Calu3 (cell line): ENCODE measurements around the gene DIP2A. TPM values are rescaled to one million over a fixed set of nuclear protein-coding genes. Genes with fewer than 3 reads are reported as not detected.

Experiments used
- BruUV-seq: library from RNA; stranded (reverse); fragments of 400-500 nt; replicated peaks from 2 replicates; lab custom pipeline; 2021; lab: Mats Ljungman, UMichigan
- CTCF ChIA-PET: fragments of 300-600 bp; sonication (Branson Sonifier 250); formaldehyde crosslinking; loops from one replicate; lab custom pipeline; 2022; ENCODE audit warnings: antibody characterized with exemption; lab: Charles Lee
- DNase-seq: peaks from one replicate; pipeline ENCODE4 v3.0.0; 2022
- H3K27ac Mint-ChIP-seq: one replicate; pipeline ENCODE4 v1.8.0; 2022; ENCODE audit warnings: mixed read lengths; ENCODE audit not compliant: unreplicated experiment
- H3K27me3 Mint-ChIP-seq: one replicate; pipeline ENCODE4 v1.8.0; 2022; ENCODE audit warnings: mixed read lengths; ENCODE audit not compliant: unreplicated experiment
- H3K36me3 Mint-ChIP-seq: one replicate; pipeline ENCODE4 v1.8.0; 2022; ENCODE audit warnings: mild to moderate bottlenecking, moderate library complexity, mixed read lengths; ENCODE audit not compliant: insufficient read depth, unreplicated experiment
- H3K4me1 Mint-ChIP-seq: one replicate; pipeline ENCODE4 v1.8.0; 2022; ENCODE audit warnings: mild to moderate bottlenecking, low read depth, mixed read lengths; ENCODE audit not compliant: unreplicated experiment
- H3K4me3 Mint-ChIP-seq: one replicate; pipeline ENCODE4 v1.8.0; 2022; ENCODE audit warnings: mild to moderate bottlenecking, low read depth, moderate library complexity, mixed read lengths; ENCODE audit not compliant: unreplicated experiment
- H3K9me3 Mint-ChIP-seq: one replicate; pipeline ENCODE4 v1.8.0; 2022; ENCODE audit warnings: low read depth, mixed read lengths; ENCODE audit not compliant: unreplicated experiment
- CTCF ChIP-seq: fragments of 200-600 bp; IDR thresholded peaks from one replicate; pipeline ENCODE4 v1.8.0; 2022; ENCODE audit warnings: antibody characterized with exemption; ENCODE audit not compliant: unreplicated experiment
- intact Hi-C: fragments of 100-400 bp; cut with micrococcal nuclease; formaldehyde crosslinking; loops from one replicate; pipeline ENCODE4 v1.10.0; 2022; ENCODE audit not compliant: unreplicated experiment
- total RNA-seq: library from RNA; stranded (reverse); gene quantifications from 2 replicates; pipeline ENCODE4 v1.2.3, GENCODE V29; 2022

Gene DIP2A
- total RNA-seq, 1 experiment from 2014 or later: 29.3 TPM

GRCh38 chr21:46597031-46597430 is 138.3 kb downstream of the DIP2A start:
- TF ChIP-seq CTCF: no peak
- Mint-ChIP-seq H3K27me3 (no peaks in the 10 kb centered on the region), H3K4me1 (no peaks in the 10 kb centered on the region), H3K4me3 (no peak overlapping the region), H3K36me3 (no peaks in the 10 kb centered on the region), H3K27ac (no peak overlapping the region), H3K9me3 (no peaks in the 10 kb centered on the region)
- CTCF ChIA-PET: no interaction called here
- no TSS peak for BruUV-seq
- DNase-seq: no peak
- intact Hi-C loops: no loop called here

- no peaks in the 10 kb centered on the region for H3K36me3 Mint-ChIP-seq
- H3K27me3 Mint-ChIP-seq: no peaks in the 10 kb centered on the region
- peaks cover 6% of the 10 kb centered on the region for H3K4me1 Mint-ChIP-seq
- BruUV-seq: no TSS peak
- no peak for TF ChIP-seq CTCF
- no peaks in the 10 kb centered on the region for H3K9me3 Mint-ChIP-seq
- intact Hi-C loops: no loop called here
- CTCF ChIA-PET: no interaction called here
- DNase-seq: no peak
- no peak overlapping the region for H3K27ac Mint-ChIP-seq
- H3K4me3 Mint-ChIP-seq: no peak overlapping the region
Measured at GRCh38 chr21:46597896-46598343, 139.2 kb downstream of the DIP2A start.

GRCh38 chr21:46598581-46599572 is 140.2 kb downstream of the DIP2A start:
- Mint-ChIP-seq H3K4me1 (peaks cover 6% of the 10 kb centered on the region), H3K27ac (no peak overlapping the region), H3K36me3 (no peaks in the 10 kb centered on the region), H3K9me3 (no peaks in the 10 kb centered on the region), H3K4me3 (no peak overlapping the region), H3K27me3 (no peaks in the 10 kb centered on the region)
- DNase-seq: no peak
- intact Hi-C loops: no loop called here
- no peak for TF ChIP-seq CTCF
- BruUV-seq: no TSS peak
- CTCF ChIA-PET: no interaction called here

GRCh38 chr21:46600305-46600704 is 141.6 kb downstream of the DIP2A start:
- H3K27me3 Mint-ChIP-seq: no peaks in the 10 kb centered on the region
- no peaks in the 10 kb centered on the region for H3K36me3 Mint-ChIP-seq
- no peak overlapping the region for H3K4me3 Mint-ChIP-seq
- H3K9me3 Mint-ChIP-seq: no peaks in the 10 kb centered on the region
- intact Hi-C loops: no loop called here
- no peak for DNase-seq
- BruUV-seq: no TSS peak
- peaks cover 6% of the 10 kb centered on the region for H3K4me1 Mint-ChIP-seq
- no peak for TF ChIP-seq CTCF
- CTCF ChIA-PET: no interaction called here
- no peak overlapping the region for H3K27ac Mint-ChIP-seq
